Caki2 (cell line): ENCODE measurements around the gene PSORS1C1. TPM values are rescaled to one million over a fixed set of nuclear protein-coding genes. Genes with fewer than 3 reads are reported as not detected.

Experiments used
- DNase-seq: peaks from one replicate; pipeline ENCODE4 v3.0.0-alpha.2; 2015; ENCODE audit warnings: low read depth
- in situ Hi-C: cut with HindIII; loops from 2 replicates; pipeline ENCODE4 v1.10.0; 2016; ENCODE audit warnings: low sequenced_read_pairs, low pct_unique_long_range_greater_than_20kb, mixed read lengths
- total RNA-seq: library from RNA; depleted of rRNA; stranded (reverse); fragments of >200 nt; shearing (Covaris generic); gene quantifications from 2 replicates; pipeline ENCODE4 v1.2.3, GENCODE V29; 2014; ENCODE audit warnings: low replicate concordance

The PSORS1C1 gene
- total RNA-seq, 1 experiment from 2014 or later = 0.20 TPM

DNA sequence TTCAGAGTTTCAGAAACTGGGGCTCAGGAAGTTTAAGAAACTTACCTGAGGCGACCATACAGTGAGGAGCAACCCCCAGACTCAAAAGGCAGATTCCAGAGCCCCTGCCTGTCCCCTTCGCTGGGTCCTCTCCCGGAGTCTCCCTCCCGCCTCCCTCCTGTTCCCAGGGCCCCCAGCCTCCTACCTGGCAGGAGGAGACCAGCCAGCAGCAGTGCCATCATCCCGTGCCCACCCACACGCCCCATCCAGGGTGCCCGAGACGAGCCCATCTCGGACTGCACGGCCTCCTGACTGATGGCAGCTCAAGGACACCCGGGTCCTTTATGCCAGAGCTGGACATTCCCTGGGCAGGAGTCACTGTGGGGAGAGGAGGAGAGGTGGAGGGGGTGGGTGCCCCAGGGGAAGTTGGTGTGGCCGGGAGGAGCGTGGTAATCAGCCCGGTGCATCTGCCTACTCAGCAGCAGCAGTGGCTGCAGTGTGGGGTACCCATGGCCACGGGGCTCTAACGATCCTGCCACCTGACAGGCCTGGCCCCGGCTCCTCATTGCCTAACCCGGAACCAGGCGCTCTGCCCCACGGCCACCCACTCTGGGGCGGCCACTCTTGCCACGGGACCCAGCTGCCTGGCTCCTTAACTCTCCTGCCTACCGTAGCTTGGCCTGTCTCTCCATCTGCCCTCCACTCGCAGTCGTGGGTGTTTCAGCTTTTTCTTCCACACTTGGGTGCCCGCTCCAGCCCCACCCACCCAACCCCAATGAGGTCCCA, 5.7 kb downstream of the PSORS1C1 start, which contains the start of gene CDSN:
Gene CDSN (minus strand): TSS at position 296 of the 765 bp plus-strand sequence. CDS start 27 bp downstream, at position 269.
- in situ Hi-C loops = no loop called here
- DNase-seq = no peak

DNA sequence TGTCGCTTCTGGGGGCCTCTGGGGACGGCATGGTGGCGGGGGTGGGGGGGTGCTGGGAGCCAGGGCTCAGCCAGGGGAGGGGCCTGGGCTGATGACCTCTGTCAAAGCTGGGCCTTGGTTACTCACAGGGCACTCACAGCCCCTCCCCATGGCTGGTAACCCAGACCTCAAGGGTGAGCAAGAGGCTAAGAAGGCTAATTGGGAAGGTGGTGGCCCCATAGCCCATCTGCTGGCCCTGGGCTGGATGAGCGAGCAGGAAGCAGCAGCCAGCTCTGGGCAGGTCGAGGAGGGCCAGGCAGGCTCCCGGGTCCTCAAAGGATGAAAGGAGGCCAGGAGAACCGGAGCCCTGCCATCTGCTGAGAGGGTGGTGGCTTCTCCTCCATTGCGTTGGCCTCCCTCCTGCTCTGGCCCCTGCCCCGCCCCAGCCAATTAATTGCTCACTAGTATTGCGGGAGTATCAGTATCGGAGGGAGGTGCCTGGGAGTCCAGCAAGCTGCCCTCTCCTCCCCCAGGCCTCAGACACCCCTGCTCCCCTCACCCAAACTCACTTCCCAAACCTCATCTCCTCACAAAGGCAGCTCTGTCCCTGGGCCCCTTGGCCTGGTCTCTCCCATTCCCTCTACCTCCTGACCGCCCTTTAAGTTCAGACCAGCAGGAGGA, 6.7 kb downstream of the PSORS1C1 start:
- DNase-seq = no peak
- in situ Hi-C loops = no loop called here

DNA sequence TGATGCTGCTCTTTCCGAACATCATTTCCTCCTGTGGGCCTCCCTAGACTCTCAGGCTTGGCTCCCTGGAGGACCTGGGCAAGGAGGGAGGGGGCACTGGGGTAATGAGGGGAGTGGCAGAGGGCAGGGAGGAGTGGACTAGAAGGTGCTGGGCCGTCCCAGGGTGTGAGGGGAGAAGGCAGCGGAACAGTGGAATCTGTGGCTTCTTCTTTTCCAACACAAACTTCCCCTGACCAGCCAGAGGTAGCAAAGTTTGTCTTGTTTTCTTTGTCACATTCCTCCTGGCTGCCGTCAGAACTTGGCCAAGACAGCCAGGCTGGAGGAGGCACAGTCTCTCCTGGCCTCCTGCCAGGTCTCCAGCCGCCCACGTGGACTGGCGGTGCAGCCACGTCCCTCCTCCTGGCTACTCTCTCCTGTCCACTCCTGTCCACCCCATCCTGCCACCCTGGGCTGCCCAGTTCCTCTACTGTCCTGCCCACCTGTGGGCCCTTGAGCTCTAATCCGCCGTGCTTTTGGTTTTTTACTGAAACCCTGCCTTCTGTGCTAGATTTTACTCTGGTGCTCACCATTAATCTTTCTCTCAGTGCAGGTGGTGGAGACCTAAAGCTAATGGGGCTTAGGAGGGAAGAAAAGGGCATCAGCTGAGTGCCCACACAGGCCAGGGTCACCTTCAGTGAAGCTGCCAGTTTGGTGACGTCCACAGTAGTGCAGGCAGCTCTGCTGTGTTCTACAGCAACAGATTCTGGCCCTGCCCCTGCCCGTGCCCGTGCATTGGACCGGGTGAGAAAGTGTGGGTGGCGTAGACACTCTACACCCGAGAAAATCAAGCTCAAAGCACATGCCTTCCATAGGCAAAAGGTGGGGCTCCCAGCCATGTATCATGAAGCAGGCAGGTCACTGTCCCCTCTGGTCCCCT, 8.4 kb downstream of the PSORS1C1 start:
- in situ Hi-C loops = no loop called here
- DNase-seq = peak; percentile 98

DNA sequence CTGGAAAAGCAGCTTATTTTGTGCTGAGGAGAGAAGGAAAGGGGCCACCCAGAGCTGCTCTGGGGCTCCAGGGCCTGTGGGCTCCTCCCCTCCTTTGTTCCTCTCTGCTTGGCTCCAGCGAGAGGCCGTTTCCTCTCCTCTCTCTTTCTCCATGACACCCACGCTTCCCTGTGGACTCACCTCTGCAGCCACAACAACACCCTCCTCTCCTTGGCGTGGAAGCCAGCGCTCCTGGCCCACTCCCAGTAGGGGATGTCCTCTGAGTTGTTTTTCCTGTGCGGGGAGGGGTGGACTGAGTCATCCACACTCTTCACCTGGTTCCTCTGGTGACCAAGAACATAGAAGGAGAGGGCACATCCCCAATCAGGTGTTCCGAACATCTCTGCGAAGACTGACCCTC, 10.6 kb downstream of the PSORS1C1 start:
- in situ Hi-C loops = no loop called here
- DNase-seq = peak; percentile 61

DNA sequence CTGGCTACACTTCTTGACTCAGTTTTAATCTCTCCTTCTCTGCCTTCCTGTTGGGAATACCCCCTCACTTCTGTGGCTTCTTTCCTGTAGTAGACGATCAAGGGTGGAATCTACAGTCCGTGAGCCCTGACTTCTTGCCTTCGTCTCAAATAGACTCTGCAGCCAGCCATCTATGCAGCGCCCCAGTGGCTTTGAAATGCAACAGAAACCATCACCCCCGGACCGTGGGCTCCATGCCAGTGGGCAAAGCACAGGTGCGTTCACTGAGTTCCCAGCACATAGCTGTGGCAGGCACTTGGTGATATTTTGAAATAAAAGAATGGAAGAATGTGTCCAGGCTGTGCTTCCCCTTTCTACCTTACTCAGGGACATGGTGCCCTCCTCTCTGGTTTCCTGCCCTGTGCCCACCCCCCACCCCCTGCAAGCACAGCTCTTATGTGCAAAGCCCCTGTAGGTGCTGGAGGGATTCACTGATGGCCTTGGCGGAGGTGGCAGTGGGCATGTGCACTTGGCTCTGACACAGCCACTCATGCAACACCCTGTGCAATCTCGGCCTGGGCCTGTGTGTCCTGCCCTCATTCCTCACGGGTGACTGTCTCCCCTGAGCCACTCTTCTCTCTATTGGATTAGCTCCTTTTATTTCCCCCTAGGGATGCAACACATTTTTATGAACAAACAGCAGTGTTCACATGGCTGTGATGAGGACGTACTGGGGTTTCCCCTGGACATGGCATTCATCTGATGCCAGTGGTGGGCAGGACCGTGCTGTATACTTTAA, 11.2 kb downstream of the PSORS1C1 start:
- in situ Hi-C loops = no loop called here
- peak; percentile 63 for DNase-seq

DNA sequence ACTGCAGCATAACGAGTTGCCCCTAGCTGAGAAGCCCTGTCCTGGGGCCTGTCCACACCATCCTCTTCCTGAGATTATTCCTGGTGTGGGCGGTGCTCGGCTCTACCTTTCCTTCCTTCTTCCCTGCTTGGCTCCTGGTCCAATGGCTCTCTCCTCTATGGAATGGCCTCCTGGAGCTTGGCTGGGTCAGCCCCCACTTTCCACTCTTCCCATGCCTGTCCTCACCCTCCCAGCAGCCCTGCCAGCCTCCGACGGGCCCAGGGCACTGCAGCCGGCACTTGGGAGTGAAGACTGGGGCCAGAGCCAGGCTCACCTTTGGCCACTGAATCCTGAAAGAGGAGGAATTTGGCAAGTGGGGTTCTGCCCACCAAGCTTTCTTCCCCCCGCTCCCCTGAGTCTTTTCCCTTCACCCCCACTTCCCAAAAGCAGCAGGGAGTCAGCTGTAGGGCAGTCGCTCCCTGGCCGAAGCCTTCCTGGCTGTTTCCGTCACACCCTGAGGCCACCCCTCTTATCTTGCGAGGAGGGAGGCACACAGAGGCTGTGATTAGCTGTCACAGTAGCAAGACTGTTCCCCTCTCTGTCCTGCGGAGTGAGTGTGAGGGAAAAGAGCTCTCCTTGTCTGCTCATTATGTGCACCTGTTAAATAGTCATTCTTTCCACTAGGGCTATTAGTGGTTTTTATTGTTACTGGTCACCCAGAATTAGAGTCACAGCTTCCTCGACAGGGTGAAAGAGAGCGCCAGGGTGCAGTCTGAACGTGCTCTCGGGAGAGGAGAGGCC, 12.0 kb downstream of the PSORS1C1 start:
- in situ Hi-C loops = no loop called here
- no peak for DNase-seq

DNA sequence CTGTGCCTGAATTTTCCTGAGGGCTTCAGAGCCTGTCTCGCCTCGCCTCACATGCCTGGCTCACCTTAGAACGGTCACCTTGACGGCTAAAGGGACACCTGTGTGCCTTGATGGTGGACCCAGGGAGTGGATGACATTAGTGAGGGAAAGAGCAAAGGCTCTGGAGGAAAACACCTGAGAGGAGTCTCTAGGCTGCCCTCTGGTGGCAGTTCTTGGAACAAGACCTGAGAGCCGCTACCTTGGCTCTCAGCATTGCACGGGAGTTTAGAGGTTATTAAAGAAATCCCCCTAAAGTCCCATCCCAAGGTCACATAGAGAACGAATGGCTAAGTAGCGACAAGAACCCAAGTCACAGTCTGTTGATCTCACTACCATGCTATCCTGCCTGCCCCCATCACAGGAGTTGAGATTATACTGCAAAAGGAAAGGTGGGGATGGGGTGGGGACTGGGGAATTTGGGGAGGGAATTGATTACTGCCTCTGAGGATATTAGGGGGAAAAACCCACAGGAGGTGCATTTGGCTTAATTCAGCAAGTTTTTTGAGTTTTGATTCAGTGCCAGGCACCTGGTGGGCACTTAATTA, 13.6 kb downstream of the PSORS1C1 start:
- in situ Hi-C loops = no loop called here
- DNase-seq = peak; percentile 47

DNA sequence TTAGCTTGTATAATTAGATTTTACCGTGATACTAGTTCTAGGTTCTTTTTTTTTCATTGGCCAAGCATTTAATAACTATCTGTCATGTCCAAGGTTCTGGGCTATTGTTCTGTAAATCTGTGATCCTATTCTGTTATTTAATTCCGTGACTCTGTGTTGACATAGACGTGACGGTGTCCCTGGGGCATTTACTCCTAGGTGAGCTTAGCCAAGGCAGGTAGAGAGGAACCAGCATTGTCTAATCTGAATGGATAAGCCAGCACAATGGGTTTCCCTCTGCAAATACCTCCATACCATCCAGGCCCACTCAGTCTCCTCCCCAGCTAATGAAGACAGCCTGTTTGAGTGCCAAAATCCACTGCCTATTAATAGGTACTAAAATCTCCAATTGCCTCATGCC, 14.5 kb downstream of the PSORS1C1 start:
- DNase-seq = no peak
- in situ Hi-C loops = no loop called here

DNA sequence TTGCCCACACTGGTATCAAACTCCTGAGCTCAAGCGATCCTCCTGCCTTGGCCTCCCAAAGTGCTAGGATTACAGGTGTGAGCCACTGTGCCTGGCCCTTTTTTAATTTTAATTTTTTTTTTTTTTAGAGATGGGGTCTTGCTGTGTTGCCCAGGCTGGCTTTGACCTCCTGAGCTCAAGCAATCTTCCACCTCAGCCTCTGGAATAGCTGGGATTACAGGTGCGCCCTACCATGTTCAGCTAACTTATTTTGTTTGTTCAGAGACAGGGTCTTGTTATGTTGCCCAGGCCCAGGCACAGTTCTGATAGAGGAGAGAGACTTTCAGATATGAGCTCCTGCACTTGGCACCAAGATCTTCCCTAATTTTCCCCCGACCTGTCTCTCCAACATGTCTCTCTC, 16.2 kb downstream of the PSORS1C1 start:
- no peak for DNase-seq
- in situ Hi-C loops = no loop called here

DNA sequence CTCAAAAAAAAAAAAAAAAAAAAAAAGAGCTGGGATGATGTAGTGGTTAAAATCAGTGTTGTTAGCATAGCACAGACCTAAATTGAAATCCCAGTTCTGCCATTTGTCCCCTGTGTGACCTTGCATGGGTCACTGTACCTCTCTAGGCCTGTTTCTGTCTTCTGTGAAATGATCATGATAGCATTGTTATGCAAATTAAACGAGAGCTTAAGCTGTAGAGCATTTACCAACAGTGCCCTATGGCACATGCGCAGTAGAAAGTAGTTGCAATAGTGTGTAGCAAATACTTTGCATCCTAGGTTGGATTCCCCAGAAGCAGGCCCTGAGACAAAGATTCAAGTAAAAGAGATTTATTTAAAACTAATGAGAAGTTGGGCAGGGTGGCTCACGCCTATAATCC, 17.0 kb downstream of the PSORS1C1 start:
- in situ Hi-C loops = no loop called here
- no peak for DNase-seq

DNA sequence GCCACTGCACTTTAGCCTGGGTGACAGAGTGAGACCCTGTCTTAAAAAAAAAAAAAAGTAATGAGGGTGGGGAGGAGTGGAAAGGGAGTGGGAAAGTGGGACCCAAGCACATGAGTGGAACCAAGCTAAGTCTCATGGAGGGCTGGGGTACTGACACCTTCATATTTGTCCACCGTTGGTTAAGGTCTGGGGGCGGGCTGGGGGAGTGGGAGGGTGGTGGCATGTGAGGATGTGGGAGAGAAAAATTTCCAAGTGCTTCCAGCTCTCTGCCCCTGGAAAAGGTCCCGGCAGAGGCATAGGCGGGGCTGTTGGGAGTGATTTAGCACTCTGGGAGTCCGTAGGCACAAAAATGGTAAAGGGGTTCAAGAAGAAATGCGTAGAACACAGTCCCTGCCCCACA, 18.2 kb downstream of the PSORS1C1 start:
- in situ Hi-C loops = no loop called here
- no peak for DNase-seq

DNA sequence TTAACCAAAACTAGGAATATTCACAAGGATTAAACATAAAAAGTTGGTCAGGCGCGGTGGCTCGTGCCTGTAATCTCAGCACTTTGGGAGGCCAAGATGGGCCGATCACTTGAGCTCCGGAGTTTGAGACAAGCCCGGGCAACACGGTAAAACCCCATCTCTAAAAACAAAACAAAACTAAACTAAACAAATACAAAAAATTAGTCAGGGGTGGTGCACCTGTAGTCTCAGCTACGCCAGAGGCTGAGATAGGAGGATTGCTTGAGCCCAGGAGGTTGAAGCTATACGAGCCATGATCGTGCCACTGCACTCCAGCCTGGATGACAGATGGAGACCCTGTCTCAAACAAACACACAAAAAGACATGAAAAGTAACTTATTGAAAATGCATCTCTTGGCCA, 21.1 kb downstream of the PSORS1C1 start:
- no peak for DNase-seq
- in situ Hi-C loops = no loop called here

DNA sequence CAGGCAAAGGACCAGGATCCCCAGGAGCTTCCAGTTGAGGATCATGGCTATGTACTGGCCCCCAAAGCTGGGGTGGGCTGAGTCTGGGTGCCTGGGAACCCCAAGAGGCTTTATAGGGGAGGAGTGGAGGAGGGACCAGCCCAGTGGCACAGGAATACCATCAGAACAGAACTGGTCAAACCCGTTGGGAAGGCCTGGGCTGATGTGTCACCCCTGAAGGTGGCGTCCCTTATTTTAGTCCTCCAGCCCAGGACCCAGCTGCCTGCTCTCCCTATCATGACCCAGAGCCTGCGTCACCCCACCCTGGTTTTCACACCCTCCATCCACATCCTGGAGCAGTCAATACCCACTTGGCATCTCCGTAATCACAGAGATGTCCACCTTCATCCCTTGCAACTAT, 24.4 kb downstream of the PSORS1C1 start, which contains the start of gene PSORS1C2:
Gene PSORS1C2 (minus strand): TSS at position 85 of the 400 bp plus-strand sequence. CDS start 40 bp downstream, at position 45.
- DNase-seq = no peak
- in situ Hi-C loops = no loop called here

DNA sequence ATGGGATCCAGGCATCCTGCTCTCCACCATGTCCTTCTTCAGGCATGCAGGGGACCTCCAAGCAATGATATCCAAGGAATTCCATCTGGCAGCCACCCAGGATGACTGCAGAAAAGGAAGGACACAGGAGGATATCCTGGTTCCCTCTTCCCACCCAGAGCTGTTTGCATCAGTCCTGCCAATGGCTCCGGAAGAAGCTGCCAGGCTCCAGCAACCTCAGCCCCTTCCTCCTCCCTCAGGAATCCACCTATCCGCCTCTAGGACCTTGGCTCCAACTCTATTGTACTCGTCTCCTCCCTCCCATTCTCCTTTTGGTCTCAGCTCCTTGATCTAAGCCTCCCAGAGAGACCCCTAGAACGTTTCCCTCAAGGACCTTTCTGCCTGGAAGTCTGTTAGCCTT, 25.0 kb downstream of the PSORS1C1 start:
- peak; percentile 69 for DNase-seq
- in situ Hi-C loops = no loop called here

DNA sequence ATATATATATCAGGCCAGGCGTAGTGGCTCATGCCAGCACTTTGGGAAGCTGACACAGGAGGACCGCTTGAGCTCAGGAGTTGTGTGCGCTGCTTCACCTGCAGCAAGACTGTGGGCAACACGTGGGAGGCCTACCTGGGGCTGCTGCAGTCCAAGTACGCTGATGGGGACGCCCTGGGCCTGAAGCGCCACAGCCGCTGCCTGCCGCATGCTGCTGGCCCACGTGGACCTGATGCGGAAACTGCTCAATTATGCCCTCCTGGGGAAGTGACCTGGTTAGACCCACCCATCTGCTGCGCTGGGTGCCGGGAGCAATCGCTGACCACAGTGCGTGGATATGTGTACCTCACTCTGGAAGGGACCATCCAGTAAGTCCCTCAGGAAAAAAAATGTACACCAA, 26.0 kb downstream of the PSORS1C1 start:
- in situ Hi-C loops = no loop called here
- no peak for DNase-seq

DNA sequence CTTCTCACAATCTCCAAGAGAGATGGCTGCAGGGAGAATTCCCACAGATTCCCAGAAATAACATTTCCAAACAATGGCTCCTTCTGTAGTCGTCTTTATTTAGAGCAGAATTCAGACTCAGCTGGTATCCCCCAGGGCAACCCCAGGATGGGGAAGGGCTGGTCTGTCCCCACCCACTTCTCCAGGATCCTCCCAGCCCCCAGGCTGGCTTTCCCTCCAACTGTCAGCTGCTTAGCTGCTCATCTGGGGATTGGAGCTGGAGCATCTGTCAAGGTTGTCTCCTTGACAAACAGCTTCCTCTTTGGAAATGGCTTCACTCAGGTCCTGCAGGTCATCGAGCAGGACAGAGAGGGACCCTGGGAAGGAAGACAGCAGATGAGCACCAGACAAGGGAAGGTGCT, 27.8 kb downstream of the PSORS1C1 start:
- no peak for DNase-seq
- in situ Hi-C loops = no loop called here

DNA sequence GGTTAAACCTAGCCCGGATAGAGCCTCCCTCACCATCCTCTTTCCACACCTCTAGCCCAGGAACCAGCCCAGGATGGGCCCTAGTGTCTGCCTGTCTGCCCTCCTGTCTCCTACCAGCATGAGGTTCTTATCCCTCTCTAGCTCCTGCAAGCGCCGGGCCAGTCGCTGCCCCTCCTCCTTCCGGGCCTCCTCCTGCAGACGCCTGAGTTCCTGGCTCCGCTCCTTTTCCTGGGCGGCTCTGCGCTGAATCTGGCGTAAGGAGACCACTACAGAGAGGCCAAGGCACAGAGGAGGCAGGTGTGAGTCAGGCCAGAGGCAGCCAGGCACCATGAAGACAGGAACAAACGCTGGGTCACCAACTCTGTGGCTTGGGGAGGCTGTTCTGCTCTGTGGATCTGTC, 28.5 kb downstream of the PSORS1C1 start:
- in situ Hi-C loops = no loop called here
- DNase-seq = peak; percentile 92
